ENCODE measurements around the gene PKDREJ.
"Not testable (repeated sequence)": the region's sequence is repeated elsewhere in the genome, so short reads cannot be mapped to it uniquely, and the experiment has no call there.

PKDREJ gene, protein sequence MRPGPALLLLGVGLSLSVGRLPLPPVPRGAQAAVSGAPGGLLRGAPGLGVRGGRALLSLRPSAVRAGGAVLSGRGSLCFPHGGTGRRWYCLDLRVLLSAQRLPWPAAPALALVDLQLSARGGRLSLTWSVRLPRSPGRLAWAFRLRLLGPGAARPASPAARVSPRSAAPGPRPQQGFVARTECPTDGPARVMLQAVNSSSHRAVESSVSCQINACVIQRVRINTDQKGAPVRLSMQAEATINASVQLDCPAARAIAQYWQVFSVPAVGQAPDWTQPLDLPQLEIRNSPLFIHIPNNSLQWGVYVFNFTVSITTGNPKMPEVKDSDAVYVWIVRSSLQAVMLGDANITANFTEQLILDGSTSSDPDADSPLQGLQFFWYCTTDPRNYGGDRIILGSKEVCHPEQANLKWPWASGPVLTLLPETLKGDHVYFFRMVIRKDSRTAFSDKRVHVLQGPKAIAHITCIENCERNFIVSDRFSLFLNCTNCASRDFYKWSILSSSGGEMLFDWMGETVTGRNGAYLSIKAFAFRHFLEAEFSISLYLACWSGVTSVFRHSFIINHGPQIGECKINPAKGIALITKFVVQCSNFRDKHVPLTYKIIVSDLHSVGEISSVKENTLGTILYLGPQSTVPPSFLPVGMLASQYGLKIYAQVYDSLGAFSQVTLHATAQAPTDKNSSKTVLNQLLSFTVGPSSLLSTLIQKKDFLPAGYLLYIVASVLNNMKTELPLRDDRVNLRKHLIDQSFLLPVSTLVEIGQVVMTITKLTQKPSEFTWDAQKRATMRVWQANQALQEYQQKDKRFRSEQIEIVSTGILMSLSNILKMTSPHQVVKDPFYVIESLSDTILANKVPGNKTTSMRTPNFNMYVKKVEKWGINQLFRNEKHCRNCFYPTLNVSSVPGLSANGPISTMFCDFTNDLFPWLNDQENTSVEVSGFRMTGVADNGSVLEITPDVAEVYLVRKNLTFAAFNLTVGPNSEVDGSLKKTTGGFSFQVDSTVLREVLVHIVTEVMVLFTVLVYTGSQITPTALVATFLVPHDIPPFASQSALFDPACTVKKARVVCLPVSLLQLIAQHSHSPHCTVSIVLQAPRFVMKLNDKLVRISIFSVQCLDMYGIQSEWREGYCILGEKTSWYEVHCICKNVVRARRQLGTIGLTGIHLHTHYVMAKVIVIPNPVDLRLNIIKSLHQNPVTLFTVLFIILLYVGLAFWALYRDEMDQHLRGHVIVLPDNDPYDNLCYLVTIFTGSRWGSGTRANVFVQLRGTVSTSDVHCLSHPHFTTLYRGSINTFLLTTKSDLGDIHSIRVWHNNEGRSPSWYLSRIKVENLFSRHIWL (N-terminal part only)

DNA sequence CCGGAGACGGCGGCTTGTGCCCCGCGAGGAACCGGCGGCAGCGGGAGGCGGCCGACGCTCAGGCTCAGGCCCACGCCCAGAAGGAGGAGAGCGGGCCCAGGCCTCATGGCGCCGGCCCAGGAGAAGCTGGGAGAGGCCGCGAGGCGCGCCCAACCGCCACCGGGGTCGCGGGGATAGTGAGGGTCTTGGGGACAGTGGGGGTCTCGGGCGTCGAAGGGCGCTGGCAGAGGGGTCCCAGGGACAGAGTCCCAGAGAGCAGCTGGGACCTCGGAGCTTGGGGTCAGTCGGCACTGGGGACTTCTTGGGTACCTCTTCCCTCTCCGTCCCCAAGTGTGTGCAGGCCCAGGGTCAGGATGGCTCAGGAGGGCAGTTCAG lies at the start of gene PKDREJ:
Gene PKDREJ, minus strand, starts transcription at position 128 of the 375 bp plus-strand sequence. Its CDS starts 21 bp downstream, at position 107.
- DNase-seq (ENCODE audit: low read depth in 2 of 2) = no peak

DNA sequence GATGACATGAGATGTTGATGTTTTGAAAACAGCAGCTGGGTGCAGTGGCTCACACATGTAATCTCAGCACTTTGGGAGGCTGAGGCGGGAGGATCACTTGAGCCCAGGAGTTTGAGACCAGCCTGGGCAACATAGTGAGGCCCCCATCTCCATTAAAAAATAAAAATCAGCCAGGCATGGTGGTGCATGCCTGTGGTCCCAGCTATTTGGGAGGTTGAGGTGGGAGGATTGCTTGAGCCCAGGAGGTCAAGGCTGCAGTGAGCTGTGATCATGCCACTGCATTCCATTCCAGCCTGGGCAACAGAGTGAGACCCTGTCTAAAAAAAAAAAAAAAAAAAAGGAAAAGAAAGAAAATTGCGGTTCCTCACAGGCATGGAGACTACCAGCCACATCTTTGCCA lies 49.7 kb upstream of the PKDREJ start:
- DNase-seq (ENCODE audit: low read depth in 2 of 2) = not testable (repeated sequence)

DNA sequence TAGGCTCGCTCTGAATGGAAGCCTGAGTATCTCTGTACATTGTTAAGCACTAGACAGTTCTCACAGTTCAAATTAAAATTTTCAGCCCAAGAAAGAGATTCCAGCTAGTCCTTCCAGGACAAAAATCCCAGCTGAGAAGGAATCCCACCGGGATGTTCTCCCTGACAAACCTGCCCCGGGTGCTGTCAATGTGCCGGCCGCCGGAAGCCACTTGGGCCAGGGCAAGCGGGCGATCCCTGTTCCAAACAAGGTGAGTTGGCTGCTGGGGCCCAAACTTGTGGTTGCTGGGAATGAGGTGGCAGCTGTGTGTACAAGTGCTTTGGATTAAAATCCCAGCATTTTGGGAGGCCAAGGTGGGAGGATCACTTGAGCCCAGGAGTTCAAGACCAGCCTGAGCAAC lies 48.9 kb upstream of the PKDREJ start:
- no peak for DNase-seq (ENCODE audit: low read depth in 2 of 2)

DNA sequence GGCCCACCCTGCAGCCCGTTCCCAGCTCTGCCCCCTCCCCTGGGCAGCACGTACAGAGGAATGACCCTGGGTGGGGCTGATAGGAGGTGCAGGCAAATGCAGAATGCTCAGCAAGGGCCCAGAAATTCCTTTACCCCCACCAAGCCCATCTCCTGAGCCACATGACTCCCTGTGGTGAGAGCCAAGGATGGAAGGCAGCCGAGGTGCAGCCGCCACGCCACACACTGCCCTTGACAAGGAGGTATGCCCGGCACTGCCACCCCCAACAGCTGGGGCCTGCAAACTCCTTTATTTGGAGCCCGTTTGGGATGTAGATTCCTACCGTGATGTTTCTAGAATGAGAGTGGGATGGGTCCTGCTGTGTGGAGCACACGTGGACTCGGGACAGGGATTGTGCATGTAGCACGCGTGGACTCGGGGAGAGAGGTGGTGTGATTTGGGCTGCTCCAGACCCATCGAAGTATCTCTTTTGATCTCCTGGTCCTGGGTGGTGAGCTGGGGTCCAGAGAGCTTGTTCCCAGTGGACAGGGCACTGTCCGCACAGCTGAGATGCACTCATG lies 46.5 kb upstream of the PKDREJ start:
- no peak for DNase-seq (ENCODE audit: low read depth in 2 of 2)

DNA sequence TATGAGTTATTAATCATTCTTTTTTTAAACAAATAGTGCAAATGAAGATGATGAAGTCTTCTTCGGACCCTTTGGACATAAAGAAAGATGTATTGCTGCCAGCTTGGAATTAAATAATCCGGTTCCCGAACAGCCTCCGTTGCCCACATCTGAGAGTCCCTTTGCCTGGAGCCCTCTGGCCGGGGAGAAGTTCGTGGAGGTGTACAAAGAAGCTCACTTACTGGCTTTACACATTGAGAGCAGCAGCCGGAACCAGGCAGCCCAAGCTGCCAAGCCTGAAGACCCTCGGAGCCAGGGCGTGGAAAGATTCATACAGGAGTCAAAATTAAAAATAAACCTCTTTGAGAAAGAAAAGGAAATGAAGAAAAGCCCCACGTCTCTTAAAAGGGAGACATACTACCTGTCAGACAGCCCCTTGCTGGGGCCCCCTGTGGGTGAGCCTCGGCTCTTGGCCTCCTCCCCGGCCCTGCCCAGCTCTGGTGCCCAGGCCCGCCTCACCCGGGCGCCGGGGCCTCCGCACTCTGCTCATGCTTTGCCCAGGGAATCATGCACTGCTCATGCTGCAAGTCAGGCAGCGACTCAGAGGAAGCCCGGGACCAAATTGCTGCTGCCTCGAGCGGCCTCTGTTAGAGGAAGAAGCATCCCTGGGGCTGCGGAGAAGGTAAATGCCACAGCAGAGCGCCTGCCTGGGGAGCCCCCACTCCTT lies 45.3 kb upstream of the PKDREJ start:
- DNase-seq (ENCODE audit: low read depth in 2 of 2) = no peak

DNA sequence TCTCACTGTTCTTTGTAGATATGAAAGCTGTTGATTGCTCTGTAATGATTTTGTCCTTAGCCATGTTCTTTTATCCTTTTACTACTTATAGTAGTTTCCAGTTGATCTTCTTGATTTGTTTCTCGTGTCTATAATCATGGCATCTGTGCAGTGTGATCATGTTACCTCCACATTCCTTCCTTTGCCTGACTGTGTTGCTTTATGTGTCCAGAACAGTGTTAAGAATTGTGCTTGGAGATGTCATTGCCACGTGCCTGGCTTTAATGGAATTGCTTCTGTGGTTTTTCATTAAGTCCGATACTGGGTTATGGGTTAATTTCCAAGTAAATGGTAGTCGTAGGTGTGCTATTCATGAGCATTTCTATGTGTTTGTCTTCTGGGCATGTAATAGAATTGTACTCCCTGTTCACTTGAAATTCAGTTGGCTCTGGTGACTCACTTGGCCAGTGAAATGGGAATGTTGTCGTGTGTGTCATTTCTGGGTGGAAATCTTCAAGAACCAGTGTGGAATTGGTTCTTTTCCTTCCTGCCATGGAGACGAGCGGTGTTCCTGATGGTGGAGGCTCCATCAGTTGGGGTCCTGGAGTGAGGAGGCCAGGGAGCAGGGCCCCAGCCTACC lies 40.3 kb upstream of the PKDREJ start:
- no peak for DNase-seq (ENCODE audit: low read depth in 2 of 2)

DNA sequence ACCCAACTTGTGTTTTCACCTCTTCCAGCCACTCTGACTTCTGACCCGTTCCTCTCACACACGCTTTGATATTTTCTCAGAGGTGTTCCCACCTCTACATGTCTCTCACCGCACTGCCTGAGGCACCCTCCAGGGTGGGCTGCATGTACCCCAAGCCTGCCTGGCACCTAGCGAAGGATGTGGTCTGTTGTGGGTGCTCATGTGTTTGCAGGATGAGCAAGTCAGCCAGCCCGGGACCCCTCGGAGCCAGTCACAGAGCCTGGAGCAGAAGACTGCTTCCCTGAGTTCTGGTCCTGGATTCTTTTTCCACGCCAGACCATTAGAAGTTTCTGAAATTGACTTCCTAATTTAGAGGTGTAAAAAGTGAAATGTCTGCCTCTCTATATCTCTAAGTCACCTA lies 37.3 kb upstream of the PKDREJ start:
- DNase-seq (ENCODE audit: low read depth in 2 of 2) = no peak

DNA sequence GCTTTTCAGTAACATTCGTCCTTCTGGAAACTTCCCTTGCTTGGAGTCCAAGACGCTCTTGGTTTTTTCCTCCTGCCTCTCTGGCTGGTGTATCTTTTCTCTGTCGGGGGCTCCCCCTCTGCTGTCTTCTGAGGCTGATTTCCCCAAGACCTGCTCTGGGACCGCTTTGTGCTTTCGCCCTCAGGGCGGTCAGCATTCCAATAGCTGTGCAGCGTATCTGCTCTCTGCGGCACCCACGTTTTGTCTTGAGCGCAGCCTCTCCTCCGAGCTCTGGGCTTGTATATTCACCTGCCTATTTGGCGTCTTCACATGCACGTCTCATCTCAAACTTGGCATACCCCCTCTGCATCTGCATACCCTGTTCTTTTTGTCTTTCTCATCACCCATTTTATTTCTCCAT lies 36.0 kb upstream of the PKDREJ start:
- no peak for DNase-seq (ENCODE audit: low read depth in 2 of 2)

DNA sequence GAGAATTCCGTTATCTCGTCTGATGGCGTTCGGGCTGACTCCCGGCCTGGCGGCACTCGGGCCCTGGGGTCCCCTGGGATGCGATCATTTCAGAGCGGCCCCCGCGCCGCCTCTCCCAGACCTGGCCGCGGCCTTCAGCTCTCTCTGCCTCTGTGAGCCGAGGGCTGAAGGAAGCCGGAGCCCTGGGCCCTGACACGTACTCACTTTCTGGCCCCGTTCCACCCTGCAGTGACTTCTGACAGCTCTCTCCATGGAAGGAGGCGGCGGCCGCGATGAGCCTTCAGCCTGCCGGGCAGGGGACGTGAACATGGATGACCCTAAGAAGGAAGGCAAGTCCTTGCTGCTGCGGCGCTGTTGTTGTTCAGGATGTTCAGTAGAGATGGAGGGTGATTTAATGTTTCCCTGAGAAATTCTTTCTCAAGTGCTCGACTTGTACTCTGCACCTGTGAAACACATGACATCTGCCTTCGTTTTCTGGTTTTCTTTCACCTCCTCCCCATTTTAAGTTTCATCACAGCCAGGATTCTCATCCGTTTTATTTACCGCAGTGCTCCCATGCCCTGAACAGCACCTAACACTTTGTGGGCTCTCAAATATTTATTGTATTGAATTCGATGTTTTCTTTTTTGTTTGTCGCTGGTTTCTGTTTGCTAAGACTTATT lies 34.1 kb upstream of the PKDREJ start:
- no peak for DNase-seq (ENCODE audit: low read depth in 2 of 2)

DNA sequence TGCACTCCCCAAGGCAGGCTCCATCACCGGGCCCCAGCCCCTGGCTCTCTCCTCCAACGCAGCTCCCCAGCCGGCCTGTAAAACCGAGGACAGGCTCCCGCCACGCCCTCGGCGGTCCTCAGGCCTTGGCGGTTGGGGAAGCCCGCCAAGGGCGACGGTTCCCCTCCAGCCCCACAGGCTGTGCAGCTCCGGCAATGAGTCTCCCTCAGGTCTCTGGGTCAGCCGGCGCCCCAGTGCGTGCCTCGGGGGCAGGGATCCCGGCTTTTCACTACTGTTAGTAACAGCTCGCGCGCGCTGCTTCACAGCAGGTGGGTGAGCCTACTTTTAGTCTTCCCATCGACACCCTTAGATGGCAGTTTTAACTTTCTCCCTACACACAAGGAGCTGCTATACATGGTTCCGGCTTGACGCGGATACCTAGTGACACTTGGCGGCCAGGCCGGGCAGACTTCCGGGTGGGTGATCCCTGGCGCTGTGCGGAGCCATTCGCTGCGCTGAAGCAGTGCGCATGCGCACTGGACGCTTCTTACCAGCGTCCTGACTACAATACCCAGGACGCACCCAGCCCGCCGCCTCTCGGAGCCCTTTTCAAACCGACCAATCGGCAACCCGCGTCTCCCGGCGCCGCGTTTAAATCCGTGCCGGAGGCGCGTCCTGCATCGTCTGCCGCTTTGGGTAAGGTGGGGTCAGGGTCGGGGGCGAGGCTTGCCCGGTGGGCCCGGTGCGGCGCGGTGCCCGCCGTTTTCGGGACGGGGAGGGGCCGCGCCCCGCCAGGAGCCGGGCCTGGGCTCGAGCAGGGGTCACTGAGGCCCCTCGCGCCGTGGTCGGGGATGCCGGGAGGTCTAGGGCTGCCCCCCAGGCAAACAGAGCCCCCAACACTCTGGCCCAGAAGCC lies 33.4 kb upstream of the PKDREJ start, which contains the start of gene GTSE1:
Gene GTSE1, plus strand, starts transcription at position 614 of the 894 bp plus-strand sequence. CDS start 531 bp downstream, outside the sequence.
- peak; percentile 97 for DNase-seq (ENCODE audit: low read depth in 2 of 2)

DNA sequence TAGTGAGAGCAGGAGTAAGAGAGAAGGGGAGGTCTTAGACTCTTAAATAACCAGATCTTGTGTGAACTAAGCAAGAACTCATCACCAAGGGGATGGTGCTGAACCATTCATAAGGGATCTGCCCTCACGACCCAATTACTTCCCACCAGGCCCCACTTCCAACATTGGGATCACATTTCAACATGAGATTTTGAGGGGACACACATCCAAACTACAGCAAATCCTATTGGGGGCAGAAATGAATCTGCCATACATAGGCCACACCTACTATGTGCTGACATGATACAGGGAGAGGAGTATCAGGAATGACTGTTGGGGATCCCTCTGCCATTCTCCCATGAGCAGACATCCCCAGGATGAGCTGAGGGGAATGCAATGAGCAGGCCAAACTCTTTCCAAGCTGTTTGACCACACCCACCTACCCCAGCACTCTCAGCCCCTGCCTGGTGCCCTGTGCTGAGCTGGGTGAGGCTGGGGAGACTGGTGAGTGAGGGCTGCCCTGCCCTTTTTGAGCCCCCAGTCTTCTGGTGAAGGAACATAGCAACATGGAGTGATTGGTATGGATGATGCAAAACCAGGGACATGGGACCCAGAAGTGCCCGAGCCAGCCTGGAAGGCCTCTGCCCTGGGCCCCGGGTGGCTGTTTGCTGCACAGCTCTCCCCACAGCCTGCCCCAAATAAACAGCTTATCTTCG lies 32.3 kb upstream of the PKDREJ start:
- no peak for DNase-seq (ENCODE audit: low read depth in 2 of 2)

DNA sequence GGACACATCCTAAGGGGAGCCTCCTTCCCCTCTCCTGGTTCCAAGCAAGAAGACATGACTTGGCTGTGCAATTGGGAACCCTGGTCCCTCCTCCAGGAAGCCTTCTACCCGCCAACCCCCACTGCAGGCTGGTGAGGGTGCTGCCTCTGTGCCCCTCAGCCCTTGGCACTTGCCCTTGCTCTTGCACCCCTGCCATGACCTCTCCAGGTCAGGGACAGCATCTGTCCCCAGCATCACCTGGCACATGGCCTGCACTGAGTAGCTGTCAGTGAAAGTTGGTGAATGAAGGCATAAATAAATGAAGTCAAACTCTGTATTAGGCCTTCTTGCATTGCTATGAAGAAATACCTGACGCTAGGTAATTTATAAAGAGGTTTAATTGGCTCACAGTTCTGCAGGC lies 31.6 kb upstream of the PKDREJ start:
- no peak for DNase-seq (ENCODE audit: low read depth in 2 of 2)

DNA sequence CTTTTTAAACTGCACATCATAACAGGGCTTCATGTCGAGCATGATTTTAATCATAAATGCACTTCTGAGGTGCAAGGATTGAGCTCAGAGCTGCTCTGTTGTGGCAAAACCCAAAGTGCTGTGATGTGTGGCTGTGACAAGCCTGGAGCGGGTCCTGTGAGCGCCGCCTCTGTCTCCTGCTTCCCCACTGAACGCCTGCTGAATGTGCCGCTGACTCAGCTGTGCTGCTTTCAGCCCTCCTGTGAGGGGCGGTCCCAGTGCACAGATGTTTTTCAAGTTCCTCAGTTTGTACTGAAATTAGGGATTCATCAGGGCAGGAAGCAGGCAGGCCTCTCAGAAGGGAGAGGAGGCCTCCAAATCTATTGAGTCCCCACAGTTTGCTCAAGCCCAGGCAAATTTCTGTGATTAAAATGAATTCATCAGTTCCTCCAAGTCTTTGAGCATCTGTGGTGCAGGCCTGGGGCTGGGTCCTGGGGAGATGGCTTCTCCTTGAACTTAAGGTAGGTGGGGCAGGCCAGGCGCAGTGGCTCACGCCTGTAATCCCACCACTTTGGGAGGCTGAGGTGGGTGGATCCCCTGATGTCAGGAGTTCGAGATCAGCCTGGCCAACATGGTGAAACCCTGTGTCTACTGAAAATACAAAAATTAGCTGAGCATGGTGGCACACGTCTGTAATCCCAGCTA lies 30.6 kb upstream of the PKDREJ start:
- no peak for DNase-seq (ENCODE audit: low read depth in 2 of 2)

DNA sequence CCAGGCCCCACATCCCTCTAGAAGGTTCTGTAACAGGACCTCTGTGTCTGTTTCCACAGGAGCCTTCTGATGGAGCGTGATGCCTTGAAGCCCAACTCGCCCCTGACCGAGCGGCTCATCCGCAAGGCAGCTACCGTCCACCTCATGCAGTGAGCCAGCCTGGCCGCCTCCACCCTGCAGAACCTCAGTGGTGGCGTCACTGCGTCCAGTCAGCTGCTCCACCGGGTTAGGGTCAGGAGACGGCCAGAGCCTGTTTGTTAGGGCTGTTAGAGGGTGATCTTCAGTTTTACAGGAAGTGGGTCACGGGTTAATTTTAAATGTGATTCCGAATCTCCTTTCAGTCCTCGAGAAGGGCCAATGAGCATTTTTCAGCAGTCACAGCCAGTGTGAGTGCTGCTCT lies 29.6 kb upstream of the PKDREJ start:
- no peak for DNase-seq (ENCODE audit: low read depth in 2 of 2)

DNA sequence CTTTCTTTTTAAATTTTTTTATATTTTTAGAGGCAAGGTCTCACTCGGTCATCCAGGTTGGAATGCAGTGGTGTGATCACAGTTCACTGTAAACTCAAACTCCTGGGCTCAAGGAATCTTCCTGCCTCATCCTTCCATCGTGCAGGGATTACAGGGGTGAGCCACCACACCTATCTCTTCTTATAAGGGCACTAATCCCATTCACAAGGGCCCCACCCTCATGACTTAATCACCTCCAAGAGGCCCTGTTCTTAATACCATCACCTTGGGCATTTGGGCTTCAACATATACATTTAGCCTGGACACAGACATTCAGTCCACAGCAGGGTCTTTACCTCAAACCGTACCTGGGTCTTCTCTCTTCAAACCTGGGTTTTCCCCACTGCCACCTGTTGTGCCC lies 29.0 kb upstream of the PKDREJ start:
- DNase-seq (ENCODE audit: low read depth in 2 of 2) = no peak

DNA sequence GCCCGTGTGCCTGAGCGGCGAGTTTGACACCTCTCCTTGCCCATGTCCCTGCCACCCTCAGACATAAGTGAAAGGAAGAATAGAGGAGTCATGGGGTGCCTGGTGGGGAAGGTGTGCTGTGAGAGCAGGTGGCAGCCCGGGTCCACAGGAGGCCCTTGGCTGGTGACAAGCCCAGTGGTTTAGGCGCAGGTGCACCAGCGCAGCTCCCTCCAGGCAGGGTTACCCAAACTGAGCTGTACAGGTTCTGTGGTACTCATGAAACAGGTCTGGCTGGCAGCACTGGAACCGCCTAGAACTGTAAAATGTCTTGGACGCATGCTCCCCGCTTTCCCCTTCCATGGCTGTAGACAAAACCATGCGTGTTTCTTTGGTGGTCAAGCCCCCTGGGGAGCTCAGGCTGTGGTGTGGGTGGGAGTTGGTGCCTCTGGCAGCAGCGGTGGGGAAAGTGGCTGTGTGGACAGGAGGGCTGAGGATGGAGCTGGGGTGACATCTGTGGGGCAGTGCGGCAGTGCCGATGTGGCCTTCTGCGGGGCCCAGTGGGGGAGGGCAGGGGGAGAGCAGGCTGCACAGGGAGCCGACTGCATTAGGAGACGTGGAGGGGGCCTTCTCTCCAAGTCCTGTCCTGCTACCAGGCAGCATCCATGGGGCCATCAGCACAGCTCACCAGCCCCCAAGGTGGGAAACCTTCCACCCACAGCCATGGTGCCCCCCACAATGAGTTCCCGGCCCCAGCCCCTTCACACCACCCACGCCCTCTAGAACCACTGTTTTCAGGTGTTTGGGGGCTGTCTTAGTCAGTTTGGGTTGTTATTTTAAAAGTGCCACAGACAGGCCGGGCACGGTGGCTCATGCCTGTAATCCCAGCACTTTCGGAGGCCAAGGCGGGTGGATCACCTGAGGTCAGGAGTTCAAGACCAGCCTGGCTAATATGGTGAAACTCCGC lies 28.0 kb upstream of the PKDREJ start:
- DNase-seq (ENCODE audit: low read depth in 2 of 2) = no peak
